Spleen (tissue), 11 donors: ENCODE measurements around the gene MSANTD3. TPM values are rescaled to one million over a fixed set of nuclear protein-coding genes. Genes with fewer than 3 reads are reported as not detected.
A peak's percentile ranks its signal among the peaks of the same experiment; 100 is the strongest.

Source experiments
- DNase-seq: peaks from one replicate; pipeline ENCODE4 v3.0.0-alpha.2; 2020
- H3K27ac ChIP-seq, 8 donors: fragments of 200-600 bp; sonication (generic) in 7 of 8; 1 replicate in 4 of 8; 2 replicates in 4 of 8; pipeline versions ENCODE4 v1.5.0 to v1.8.0; 2016 to 2021; ENCODE audit warnings: inconsistent platforms in 4 of 8, mild to moderate bottlenecking in 4 of 8, moderate library complexity in 1 of 8
- H3K27me3 ChIP-seq, 7 donors: fragments of 200-600 bp; sonication (generic) in 6 of 7; replicated peaks in 1 of 7; 1 replicate in 4 of 7; 2 replicates in 3 of 7; pipeline versions ENCODE4 v1.5.0 to v1.8.0; 2016 to 2021; ENCODE audit warnings: inconsistent platforms in 3 of 7, mild to moderate bottlenecking in 1 of 7
- H3K36me3 ChIP-seq, 6 donors: fragments of 200-600 bp; sonication (generic) in 5 of 6; 1 replicate in 4 of 6; 2 replicates in 2 of 6; pipeline versions ENCODE4 v1.5.0 to v1.8.0; 2016 to 2021; ENCODE audit warnings: inconsistent platforms in 2 of 6
- H3K4me1 ChIP-seq, 6 donors: fragments of 200-600 bp; sonication (generic) in 5 of 6; 1 replicate in 3 of 6; 2 replicates in 3 of 6; pipeline versions ENCODE4 v1.5.0 to v1.8.0; 2016 to 2021; ENCODE audit warnings: inconsistent platforms in 3 of 6
- H3K4me3 ChIP-seq, 8 donors: fragments of 200-600 bp; sonication (generic) in 7 of 8; 1 replicate in 4 of 8; 2 replicates in 4 of 8; pipeline versions ENCODE4 v1.5.0 to v1.8.0; 2016 to 2021; ENCODE audit warnings: inconsistent platforms in 4 of 8, mild to moderate bottlenecking in 4 of 8, moderate library complexity in 2 of 8
- H3K9me3 ChIP-seq, 8 donors: fragments of 200-600 bp; sonication (generic) in 7 of 8; 1 replicate in 4 of 8; 2 replicates in 4 of 8; pipeline versions ENCODE4 v1.5.0 to v1.8.0; 2016 to 2021; ENCODE audit warnings: inconsistent platforms in 4 of 8
- CTCF ChIP-seq, 11 experiments: fragments of 200-600 bp in 7 of 11; fragments of 450-650 bp in 4 of 11; sonication (generic) in 4 of 11; IDR thresholded peaks in 8 of 11; conservative IDR thresholded peaks in 3 of 11; 1 replicate in 7 of 11; 2 replicates in 4 of 11; pipeline versions ENCODE4 v1.4.0 to v1.8.0; 2016 to 2021; ENCODE audit warnings: antibody characterized with exemption in 11 of 11, inconsistent platforms in 4 of 11, mild to moderate bottlenecking in 1 of 11
- POLR2A ChIP-seq, 3 donors: fragments of 450-650 bp; IDR thresholded peaks; one replicate each; pipeline ENCODE4 v1.5.1; 2017; ENCODE audit warnings: antibody characterized with exemption in 3 of 3, mild to moderate bottlenecking in 1 of 3
- POLR2AphosphoS5 ChIP-seq, 3 donors: sonication (generic); formaldehyde crosslinking; IDR thresholded peaks; one replicate each; pipeline ENCODE4 v1.5.1; 2017; ENCODE audit warnings: antibody characterized with exemption in 3 of 3
- WGBS, 5 donors: extraction: QIAGEN DNeasy Blood & Tissue Kit in 3 of 5; methylation state at CpG; one replicate each; pipeline versions ENCODE4 v1.1.5 to v1.1.7; 2013 to 2018; 5-methylcytosine and 5-hydroxymethylcytosine counted together
- intact Hi-C: fragments of 100-400 bp; cut with DNase I; formaldehyde crosslinking; loops from one replicate; pipeline ENCODE4 v1.15.0; 2023; ENCODE audit warnings: low total_unique reads
- polyA plus RNA-seq, 3 donors: library from polyadenylated mRNA; stranded (reverse); fragments of 200-250 nt; gene quantifications; one replicate each; pipeline ENCODE4 v1.2.1, GENCODE V29; 2013
- total RNA-seq, 7 donors: library from RNA; depleted of rRNA in 3 of 7; stranded (reverse); fragments of >200 nt in 3 of 7; fragmentation: NEBNext Ultra II Directional in 4 of 7; extraction: Animal tissue kit (Norgen Biotek cat#: 25700) in 4 of 7; gene quantifications; one replicate each; pipeline versions ENCODE4 v1.1.0 to v1.2.1, GENCODE V29; 2016 to 2021
- donor health status: healthy with polysubstance abuse.
- donor health status: DM: no; HTN: no; CAD: no; lungs with moderate emphysema.
- donor health status: DM: no; HTN: no; CAD: no.
- donor health status: Bipolar disorder and iron deficiency.
- donor health status: healthy.
- donor health status: DM: no; HTN: no; CAD: no.
- donor health status: DM: yes; HTN: yes; CAD: no.

Gene MSANTD3
- total and polyA plus RNA-seq, 10 donors: 7.4 to 20.8 (median 11.8) TPM

DNA sequence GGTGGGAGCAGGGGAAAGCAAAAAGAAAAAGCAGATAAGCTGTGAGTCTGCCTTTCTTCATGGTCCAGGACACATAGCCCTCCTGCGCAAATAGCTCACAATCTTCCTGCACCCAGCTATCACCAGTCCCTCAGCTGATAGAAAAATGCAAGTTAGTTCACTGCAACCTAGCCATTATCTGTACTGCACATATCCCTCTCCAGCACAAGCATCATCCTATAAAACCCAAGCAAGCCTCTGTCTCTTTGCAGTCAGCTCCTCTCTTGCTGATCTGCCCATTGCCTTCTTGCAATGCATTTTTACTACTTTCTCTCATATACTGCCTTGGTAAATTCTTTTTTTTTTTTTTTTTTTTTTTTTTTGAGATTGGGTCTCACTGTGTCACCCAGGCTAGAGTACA is 20.0 kb upstream of the MSANTD3 start:
- Histone ChIP-seq H3K4me1 (peaks cover 0 to 19% (median 6%) of the 10 kb centered on the region in 6 donors), H3K27me3 (peaks cover 0 to 7% (median 0%) of the 10 kb centered on the region in 7 donors), H3K36me3 (no peaks in the 10 kb centered on the region), H3K9me3 (no peaks in the 10 kb centered on the region), H3K27ac (no peak overlapping the region), H3K4me3 (no peak overlapping the region)
- WGBS, 5 donors: 92 to 100% (median 97%) methylated on average over 1 of the region's 1 CpG
- DNase-seq: no peak
- intact Hi-C loops: no loop called here
- TF ChIP-seq CTCF (IDR thresholded peaks at IDR 0.05 in 8 of 11, conservative IDR thresholded peaks at IDR 0.05 in 3 of 11): no peak
- TF ChIP-seq POLR2A (IDR thresholded peaks at IDR 0.05): no peak
- no peak for TF ChIP-seq POLR2AphosphoS5 (IDR thresholded peaks at IDR 0.05)

DNA sequence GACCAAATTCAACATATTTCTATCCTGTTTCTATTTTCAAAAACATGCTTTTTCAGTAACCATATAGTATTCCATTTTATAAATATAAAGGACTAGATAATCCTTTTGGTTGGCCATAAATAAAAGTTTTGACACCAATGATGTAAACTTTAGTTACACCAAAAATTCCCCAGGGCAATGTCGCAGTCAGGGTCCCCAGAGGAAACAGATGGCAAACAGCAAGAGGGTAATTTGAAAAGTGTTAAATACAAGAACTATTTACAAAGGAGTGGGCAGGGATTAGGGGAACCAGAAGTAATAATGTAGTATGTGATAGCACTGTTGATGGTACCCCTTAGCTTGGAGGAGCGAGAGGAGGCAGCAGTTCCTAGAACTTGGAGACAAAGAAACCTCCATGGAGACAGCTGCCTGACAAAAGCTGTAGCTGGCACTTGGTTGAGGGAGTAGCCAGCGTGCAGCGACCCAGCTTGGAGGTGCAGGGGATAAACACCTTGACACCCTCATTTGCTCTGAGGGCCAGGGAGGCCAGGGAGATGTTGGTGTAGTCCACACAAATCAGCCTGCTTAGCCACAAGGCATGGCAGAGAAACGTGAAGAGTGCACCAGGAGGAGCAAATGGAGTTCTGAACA is 18.3 kb upstream of the MSANTD3 start:
- WGBS, 5 donors: 54 to 67% (median 61%) methylated on average over 5 of the region's 5 CpGs

GRCh38 chr9:100409176-100409556 is 17.8 kb upstream of the MSANTD3 start:
- DNase-seq: no peak
- no peak overlapping the region for H3K27ac ChIP-seq
- no peak overlapping the region for H3K4me3 ChIP-seq
- H3K4me1 ChIP-seq: peaks cover 0 to 23% (median 9%) of the 10 kb centered on the region in 6 donors
- H3K27me3 ChIP-seq: peaks cover 0 to 11% (median 0%) of the 10 kb centered on the region in 7 donors
- H3K9me3 ChIP-seq: no peaks in the 10 kb centered on the region
- TF ChIP-seq CTCF (IDR thresholded peaks at IDR 0.05 in 8 of 11, conservative IDR thresholded peaks at IDR 0.05 in 3 of 11) (no peak), POLR2A (IDR thresholded peaks at IDR 0.05) (no peak), POLR2AphosphoS5 (IDR thresholded peaks at IDR 0.05) (no peak)
- intact Hi-C loops: no loop called here
- WGBS, 5 donors: 92 to 100% (median 98%) methylated on average over 1 of the region's 1 CpG
- H3K36me3 ChIP-seq: no peaks in the 10 kb centered on the region

More for the DNA sequence above, 18.3 kb upstream of the MSANTD3 start:
- Histone ChIP-seq H3K4me1 (peaks cover 0 to 23% (median 9%) of the 10 kb centered on the region in 6 donors), H3K9me3 (no peaks in the 10 kb centered on the region), H3K36me3 (no peaks in the 10 kb centered on the region), H3K4me3 (no peak overlapping the region), H3K27ac (no peak overlapping the region), H3K27me3 (peaks cover 0 to 10% (median 0%) of the 10 kb centered on the region in 7 donors)
- intact Hi-C loops: no loop called here
- TF ChIP-seq POLR2AphosphoS5 (IDR thresholded peaks at IDR 0.05): no peak
- no peak for TF ChIP-seq POLR2A (IDR thresholded peaks at IDR 0.05)
- TF ChIP-seq CTCF (IDR thresholded peaks at IDR 0.05 in 8 of 11, conservative IDR thresholded peaks at IDR 0.05 in 3 of 11): no peak
- no peak for DNase-seq

- Histone ChIP-seq H3K36me3 (no peaks in the 10 kb centered on the region), H3K27me3 (peaks cover 0 to 20% (median 0%) of the 10 kb centered on the region in 7 donors), H3K27ac (peak overlapping the region in 4 of 8 donors; percentile 9 to 70 (median 54)), H3K4me3 (peak overlapping the region; percentile 28 to 76 (median 46)), H3K4me1 (peaks cover 0 to 23% (median 9%) of the 10 kb centered on the region in 6 donors), H3K9me3 (no peaks in the 10 kb centered on the region)
- intact Hi-C loops: loop anchor here (10.0 kb wide), 1 partner anchor 47 kb away; no protein-coding TSS in a partner anchor
- 12 to 14% (median 13%) methylated on average over 36 to 38 of the region's 38 CpGs for WGBS, 5 donors
- peak; percentile 95 for DNase-seq
- TF ChIP-seq CTCF (IDR thresholded peaks at IDR 0.05 in 8 of 11, conservative IDR thresholded peaks at IDR 0.05 in 3 of 11): no peak
- TF ChIP-seq POLR2AphosphoS5 (IDR thresholded peaks at IDR 0.05): peak; percentile 82 to 83 (median 82)
- TF ChIP-seq POLR2A (IDR thresholded peaks at IDR 0.05): no peak
These were observed 15.3 kb upstream of the MSANTD3 start for GRCh38 chr9:100411472-100412283.
